Caki2 (cell line): ENCODE measurements around the gene FN1. TPM values are rescaled to one million over a fixed set of nuclear protein-coding genes. Genes with fewer than 3 reads are reported as not detected.

ENCODE experiments used
- DNase-seq: peaks from one replicate; pipeline ENCODE4 v3.0.0-alpha.2; 2015; ENCODE audit warnings: low read depth
- in situ Hi-C: cut with HindIII; loops from 2 replicates; pipeline ENCODE4 v1.10.0; 2016; ENCODE audit warnings: low sequenced_read_pairs, low pct_unique_long_range_greater_than_20kb, mixed read lengths
- total RNA-seq: library from RNA; depleted of rRNA; stranded (reverse); fragments of >200 nt; shearing (Covaris generic); gene quantifications from 2 replicates; pipeline ENCODE4 v1.2.3, GENCODE V29; 2014; ENCODE audit warnings: low replicate concordance

Gene FN1
- total RNA-seq, 1 experiment from 2014 or later: 3,981 TPM

GRCh38 chr2:215397632-215398341 lies 38.1 kb downstream of the FN1 start:
- no peak for DNase-seq
- in situ Hi-C loops: no loop called here

GRCh38 chr2:215396595-215397313 lies 39.1 kb downstream of the FN1 start:
- in situ Hi-C loops: no loop called here
- DNase-seq: no peak

- in situ Hi-C loops: no loop called here
- DNase-seq: no peak
Observed at GRCh38 chr2:215395687-215396460, 40.0 kb downstream of the FN1 start.

GRCh38 chr2:215394102-215394805 lies 41.6 kb downstream of the FN1 start:
- in situ Hi-C loops: no loop called here
- DNase-seq: no peak

GRCh38 chr2:215392687-215393270 lies 43.1 kb downstream of the FN1 start:
- in situ Hi-C loops: no loop called here
- no peak for DNase-seq

GRCh38 chr2:215392164-215392563 lies 43.7 kb downstream of the FN1 start:
- no peak for DNase-seq
- in situ Hi-C loops: no loop called here

- in situ Hi-C loops: no loop called here
- DNase-seq: peak; percentile 55
Observed at GRCh38 chr2:215391531-215391930, 44.3 kb downstream of the FN1 start.

- DNase-seq: no peak
- in situ Hi-C loops: no loop called here
Observed at GRCh38 chr2:215390550-215390913, 45.3 kb downstream of the FN1 start.

GRCh38 chr2:215388002-215388728 lies 47.7 kb downstream of the FN1 start:
- in situ Hi-C loops: no loop called here
- no peak for DNase-seq

- in situ Hi-C loops: no loop called here
Observed at GRCh38 chr2:215386566-215386965, 49.3 kb downstream of the FN1 start.

GRCh38 chr2:215384710-215385109 lies 51.2 kb downstream of the FN1 start:
- no peak for DNase-seq
- in situ Hi-C loops: no loop called here

More at GRCh38 chr2:215386566-215386965, 49.3 kb downstream of the FN1 start:
- no peak for DNase-seq

- in situ Hi-C loops: no loop called here
- DNase-seq: no peak
Observed at GRCh38 chr2:215383652-215384279, 52.1 kb downstream of the FN1 start.

- in situ Hi-C loops: no loop called here
- DNase-seq: no peak
Observed at GRCh38 chr2:215382480-215382879, 53.4 kb downstream of the FN1 start.

- in situ Hi-C loops: no loop called here
- DNase-seq: no peak
Observed at GRCh38 chr2:215382011-215382410, 53.9 kb downstream of the FN1 start.

- in situ Hi-C loops: no loop called here
- DNase-seq: no peak
Observed at GRCh38 chr2:215380699-215381098, 55.2 kb downstream of the FN1 start.

- no peak for DNase-seq
- in situ Hi-C loops: no loop called here
Observed at GRCh38 chr2:215379948-215380347, 55.9 kb downstream of the FN1 start.

- in situ Hi-C loops: no loop called here
- no peak for DNase-seq
Observed at GRCh38 chr2:215379039-215379438, 56.8 kb downstream of the FN1 start.
